GM12878 (cell line): ENCODE data around the gene NAV2. TPM values are rescaled to one million over a fixed set of nuclear protein-coding genes. Genes with fewer than 3 reads are reported as not detected.

Source experiments
- ATAC-seq: fragments of 200-7000 bp; cut with Tn5 transposase; 3 replicates; pipeline ENCODE4 v1.9.1; 2020; ENCODE audit warnings: mild to moderate bottlenecking, moderate library complexity
- BruUV-seq: library from RNA; stranded (reverse); fragments of 400-500 nt; replicated peaks from 2 replicates; lab custom pipeline; 2021; lab: Mats Ljungman, UMichigan
- CTCF ChIA-PET: fragments of 300-600 bp; sonication (Branson Sonifier 250); formaldehyde crosslinking; extraction: SDS; loops from one replicate; lab custom pipeline; 2021; ENCODE audit warnings: inconsistent platforms; lab: Yijun Ruan, JAX
- POLR2A ChIA-PET: fragments of 350-600 bp; formaldehyde crosslinking; extraction: SDS; loops from one replicate; lab custom pipeline; 2021; ENCODE audit warnings: inconsistent platforms; lab: Charles Lee
- RAD21 ChIA-PET: fragments of 300-600 bp; sonication (Branson Sonifier 250); formaldehyde crosslinking; loops from one replicate; lab custom pipeline; 2023; ENCODE audit warnings: antibody characterized with exemption; ENCODE audit not compliant: unreplicated experiment; lab: Charles Lee
- SMC1A ChIA-PET: fragments of 300-600 bp; sonication (Branson Sonifier 250); formaldehyde crosslinking; loops from one replicate; lab custom pipeline; 2023; ENCODE audit not compliant: unreplicated experiment, uncharacterized antibody; lab: Charles Lee
- DNase-seq: peaks from one replicate; pipeline ENCODE4 v3.0.0-alpha.2; 2011; ENCODE audit warnings: low read depth, low spot score
- FAIRE-seq: peaks from 3 replicates; lab custom pipeline; 2011; peaks lifted over from hg19 to GRCh38; lab: Jason Lieb, UNC
- H2AFZ ChIP-seq: 2 replicates; pipeline ENCODE4 v1.6.0; 2011; ENCODE audit warnings: low read depth, low read length, control low read depth; ENCODE audit not compliant: control insufficient read depth
- H3K27ac ChIP-seq: 2 replicates; pipeline ENCODE4 v1.5.1; 2011; ENCODE audit warnings: control low read depth; ENCODE audit not compliant: control insufficient read depth, insufficient read depth
- H3K27me3 ChIP-seq, 2 experiments: replicated peaks in 1 of 2; 2 replicates each; pipeline versions ENCODE4 v1.6.0 to v1.6.1; 2011; ENCODE audit warnings: low read length in 1 of 2; ENCODE audit not compliant: control insufficient read depth in 2 of 2, insufficient read depth in 2 of 2
- H3K36me3 ChIP-seq, 2 experiments: 2 replicates each; pipeline ENCODE4 v1.5.1; 2011; ENCODE audit warnings: low read length in 1 of 2; ENCODE audit not compliant: control insufficient read depth in 2 of 2, insufficient read depth in 2 of 2
- H3K4me1 ChIP-seq: 2 replicates; pipeline ENCODE4 v1.6.1; 2011; ENCODE audit warnings: mild to moderate bottlenecking, low read length, moderate library complexity, mixed read lengths; ENCODE audit not compliant: control insufficient read depth, insufficient read depth
- H3K4me2 ChIP-seq: 2 replicates; pipeline ENCODE4 v1.6.0; 2011; ENCODE audit warnings: control low read depth; ENCODE audit not compliant: control insufficient read depth, insufficient read depth
- H3K4me3 ChIP-seq: fragments of 200-600 bp; sonication (generic); 2 replicates; pipeline ENCODE4 v1.5.1; 2016
- H3K79me2 ChIP-seq: 2 replicates; pipeline ENCODE4 v1.6.0; 2011; ENCODE audit warnings: low read length; ENCODE audit not compliant: control insufficient read depth, insufficient read depth
- H3K9ac ChIP-seq: 2 replicates; pipeline ENCODE4 v1.8.0; 2011; ENCODE audit warnings: low read length, control low read depth, mixed read lengths; ENCODE audit not compliant: control insufficient read depth, insufficient read depth
- H3K9me3 ChIP-seq: replicated peaks from 3 replicates; pipeline ENCODE4 v1.5.1; 2011; ENCODE audit warnings: mild to moderate bottlenecking, low read length; ENCODE audit not compliant: control insufficient read depth, insufficient read depth
- H4K20me1 ChIP-seq: 2 replicates; pipeline ENCODE4 v1.6.0; 2011; ENCODE audit not compliant: control insufficient read depth, insufficient read depth
- BHLHE40 ChIP-seq, 2 experiments: fragments of 450-650 bp in 1 of 2; IDR thresholded peaks; 2 replicates each; pipeline ENCODE4 v1.6.1; 2011 to 2017; ENCODE audit warnings: low read depth in 2 of 2, borderline replicate concordance in 1 of 2, improper control_type of control experiment in 1 of 2, low read length in 1 of 2, mild to moderate bottlenecking in 1 of 2
- CBFB ChIP-seq: IDR thresholded peaks from 2 replicates; pipeline ENCODE4 v1.6.1; 2016; ENCODE audit warnings: antibody characterized with exemption, low read depth
- KAT2A ChIP-seq: conservative IDR thresholded peaks from 2 replicates; pipeline ENCODE4 v1.6.1; 2011; ENCODE audit warnings: low read depth, low read length; ENCODE audit not compliant: control insufficient read depth
- MTA3 ChIP-seq: IDR thresholded peaks from 2 replicates; pipeline ENCODE4 v1.6.1; 2012; ENCODE audit warnings: low read length, inconsistent platforms, borderline replicate concordance
- NFYB ChIP-seq: IDR thresholded peaks from 2 replicates; pipeline ENCODE4 v1.6.1; 2011; ENCODE audit warnings: low read depth, mild to moderate bottlenecking, low read length, improper control_type of control experiment, moderate library complexity; ENCODE audit not compliant: insufficient read depth
- NR2C1 ChIP-seq: fragments of 450-650 bp; IDR thresholded peaks from 2 replicates; pipeline ENCODE4 v1.6.1; 2017; ENCODE audit warnings: antibody characterized with exemption, mild to moderate bottlenecking, moderate library complexity
- RAD51 ChIP-seq: fragments of 450-650 bp; IDR thresholded peaks from 2 replicates; pipeline ENCODE4 v1.6.1; 2016; ENCODE audit warnings: moderate library complexity, mild to moderate bottlenecking, inconsistent platforms
- TCF3 ChIP-seq: IDR thresholded peaks from 2 replicates; pipeline ENCODE4 v1.6.1; 2012; ENCODE audit warnings: low read depth, mild to moderate bottlenecking, low read length, borderline replicate concordance; ENCODE audit not compliant: insufficient read depth
- TCF7 ChIP-seq: IDR thresholded peaks from 2 replicates; pipeline ENCODE4 v1.6.1; 2014; ENCODE audit warnings: antibody characterized with exemption, borderline replicate concordance
- WGBS: methylation state at CpG from one replicate; pipeline ENCODE4 v1.1.6; 2016; ENCODE audit warnings: low lambda C conversion rate; ENCODE audit not compliant: insufficient replicate concordance, insufficient coverage; ENCODE audit errors: missing lambda C conversion rate; 5-methylcytosine and 5-hydroxymethylcytosine counted together
- in situ Hi-C: fragments of 300-500 bp; cut with MboI; formaldehyde crosslinking; loops from 9 replicates; pipeline ENCODE4 v1.14.3; 2018; ENCODE audit warnings: mixed read lengths
- intact Hi-C: fragments of 100-400 bp; cut with micrococcal nuclease; formaldehyde crosslinking; loops from one replicate; pipeline ENCODE4 v1.14.2; 2022; ENCODE audit not compliant: unreplicated experiment
- polyA plus RNA-seq, 11 experiments: library from polyadenylated mRNA; depleted of rRNA in 4 of 11; unstranded in 6 of 11; stranded (reverse) in 5 of 11; fragments of >200 nt; fragmentation: Nextera tagmentation in 4 of 11; fragmentation: Illumina TruSeq in 1 of 11; extraction: Ambion mirVana in 4 of 11; extraction: Trizol in 1 of 11; gene quantifications; 1 replicate in 1 of 11; 2 replicates in 10 of 11; pipeline versions ENCODE4 v1.2.1 to v1.2.3, GENCODE V29; 2011 to 2016; ENCODE audit warnings: inconsistent platforms in 2 of 11, missing spikeins in 2 of 11, low read depth in 1 of 11
- total RNA-seq, 4 experiments: library from RNA; depleted of rRNA in 3 of 4; stranded (reverse); fragments of >200 nt in 3 of 4; fragmentation: Illumina TruSeq in 1 of 4; extraction: Trizol in 1 of 4; gene quantifications; 2 replicates each; pipeline versions ENCODE4 v1.2.1 to v1.2.3, GENCODE V29; 2013 to 2021
- TF ChIP-seq, protein P1 (sequence below): fragments of 450-650 bp; IDR thresholded peaks from 2 replicates; pipeline ENCODE4 v1.6.1; 2017; ENCODE audit warnings: mild to moderate bottlenecking, low read depth, inconsistent platforms; ENCODE audit not compliant: poor library complexity, severe bottlenecking

The NAV2 gene
- total and polyA plus RNA-seq, 10 of the 15 experiments (the other 5 are each of a cell fraction or from before 2014, with no cell fraction given) = 0.35 to 6.1 (median 1.1) TPM

DNA sequence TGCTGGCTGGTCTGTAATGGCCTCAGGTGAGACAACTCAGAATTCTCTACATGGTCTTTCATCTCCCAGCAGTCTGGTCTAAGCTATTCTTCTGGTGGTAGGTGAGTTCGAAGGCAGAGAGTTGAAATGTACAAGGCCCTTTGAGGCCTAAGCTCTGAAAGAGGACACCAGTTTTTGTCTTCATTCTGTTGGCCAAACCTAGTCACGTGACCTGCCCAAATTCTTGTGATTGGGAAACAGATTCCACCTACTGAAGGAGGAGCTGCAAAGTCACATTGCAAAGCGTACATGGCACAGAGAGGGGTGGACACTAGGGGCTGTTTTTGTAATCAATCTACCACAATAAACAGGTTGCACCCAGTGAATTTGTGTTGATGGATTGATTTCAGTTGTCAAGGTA, 193.5 kb downstream of the NAV2 start:
- H3K27ac ChIP-seq = no peak overlapping the region
- intact Hi-C loops = loop anchor here (2.0 to 10.0 kb wide), 4 partner anchors 33 to 831 kb away; no protein-coding TSS in a partner anchor
- no peak overlapping the region for H2AFZ ChIP-seq
- ChIA-PET SMC1A (interaction anchor here (0.6 to 1.6 kb wide), 12 partner anchors 19 to 345 kb away, joined by 3 to 7 read pairs (median 4); no protein-coding TSS in a partner anchor), POLR2A (interaction anchor here (1.6 kb wide), 1 partner anchor 126 kb away, joined by 5 read pairs; no protein-coding TSS in a partner anchor), RAD21 (interaction anchor here (0.6 to 1.6 kb wide), 8 partner anchors 17 to 226 kb away, joined by 3 to 8 read pairs (median 3); no protein-coding TSS in a partner anchor), CTCF (interaction anchor here (0.7 to 3.2 kb wide), 28 partner anchors 9 to 829 kb away, joined by 3 to 19 read pairs (median 4); no protein-coding TSS in a partner anchor)
- no peaks in the 10 kb centered on the region for H3K79me2 ChIP-seq
- no TSS peak for BruUV-seq
- 48% methylated on average over 3 of the region's 3 CpGs for WGBS
- no peak overlapping the region for H3K9ac ChIP-seq
- no peaks in the 10 kb centered on the region for H3K27me3 ChIP-seq
- no peak for DNase-seq
- H3K4me3 ChIP-seq = no peak overlapping the region
- no peaks in the 10 kb centered on the region for H3K9me3 ChIP-seq
- TF ChIP-seq KAT2A (no peak), TCF7 (no peak), RAD51 (peak; percentile 90), BHLHE40 (IDR thresholded peaks at IDR 0.05; ENCODE audit: borderline replicate concordance in 1 of 2, low read depth in 2 of 2, low read length in 1 of 2) (peak in 1 of 2 experiments; percentile 62; a peak in 2 of 4 replicates), CBFB (no peak), NR2C1 (no peak), MTA3 (no peak), TCF3 (no peak), NFYB (0 out of 2 replicates have a peak, but pooled peaks have one; percentile 38)
- TF ChIP-seq, protein P1, sequence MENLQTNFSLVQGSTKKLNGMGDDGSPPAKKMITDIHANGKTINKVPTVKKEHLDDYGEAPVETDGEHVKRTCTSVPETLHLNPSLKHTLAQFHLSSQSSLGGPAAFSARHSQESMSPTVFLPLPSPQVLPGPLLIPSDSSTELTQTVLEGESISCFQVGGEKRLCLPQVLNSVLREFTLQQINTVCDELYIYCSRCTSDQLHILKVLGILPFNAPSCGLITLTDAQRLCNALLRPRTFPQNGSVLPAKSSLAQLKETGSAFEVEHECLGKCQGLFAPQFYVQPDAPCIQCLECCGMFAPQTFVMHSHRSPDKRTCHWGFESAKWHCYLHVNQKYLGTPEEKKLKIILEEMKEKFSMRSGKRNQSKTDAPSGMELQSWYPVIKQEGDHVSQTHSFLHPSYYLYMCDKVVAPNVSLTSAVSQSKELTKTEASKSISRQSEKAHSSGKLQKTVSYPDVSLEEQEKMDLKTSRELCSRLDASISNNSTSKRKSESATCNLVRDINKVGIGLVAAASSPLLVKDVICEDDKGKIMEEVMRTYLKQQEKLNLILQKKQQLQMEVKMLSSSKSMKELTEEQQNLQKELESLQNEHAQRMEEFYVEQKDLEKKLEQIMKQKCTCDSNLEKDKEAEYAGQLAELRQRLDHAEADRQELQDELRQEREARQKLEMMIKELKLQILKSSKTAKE = no peak
- no peaks in the 10 kb centered on the region for H3K36me3 ChIP-seq
- H3K4me2 ChIP-seq = no peak overlapping the region
- ATAC-seq = no peak
- H3K4me1 ChIP-seq = no peaks in the 10 kb centered on the region
- no peak for FAIRE-seq
- H4K20me1 ChIP-seq = no peaks in the 10 kb centered on the region
- in situ Hi-C loops = loop anchor here (10.0 kb wide), 2 partner anchors 591 to 831 kb away; no protein-coding TSS in a partner anchor
